ENCODE measurements around the gene TAS2R14.

DNA sequence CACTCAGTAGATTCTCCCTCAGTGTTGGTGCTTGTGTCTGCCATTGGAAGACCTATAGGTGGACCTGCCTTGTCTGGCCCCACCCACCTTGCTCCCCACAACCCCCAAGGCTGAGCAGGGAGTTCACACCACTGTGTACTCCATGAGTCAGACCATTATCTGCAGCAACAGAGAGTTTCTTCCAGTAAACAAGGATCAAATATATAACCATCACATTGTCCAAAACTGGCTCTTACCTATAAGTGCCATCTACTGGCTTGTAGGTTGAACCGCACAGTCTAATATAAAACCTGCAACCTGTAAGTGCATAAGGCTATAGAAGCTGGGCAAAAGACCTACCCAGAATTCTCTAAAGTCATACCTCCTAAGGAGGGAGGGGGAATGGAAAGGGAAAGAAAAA lies 37.6 kb downstream of the TAS2R14 start:
- TF ChIP-seq YY1 (IDR thresholded peaks at IDR 0.05; ENCODE audit: low read depth) (no peak), TAF1 (IDR thresholded peaks at IDR 0.05; ENCODE audit: low read depth) (no peak), RAD21 (IDR thresholded peaks at IDR 0.05; ENCODE audit: low read depth) (no peak), CEBPB (IDR thresholded peaks at IDR 0.05) (no peak), TCF12 (IDR thresholded peaks at IDR 0.05; ENCODE audit: low read depth) (no peak), CREB1 (IDR thresholded peaks at IDR 0.05; ENCODE audit: low read depth) (no peak), EGR1 (IDR thresholded peaks at IDR 0.05) (no peak)
